GM13977 (cell line): ENCODE results near the gene SUGP2.

ENCODE experiments used
- DNase-seq: peaks from one replicate; pipeline ENCODE4 v3.0.0; 2012; ENCODE audit warnings: low spot score
- CTCF ChIP-seq: IDR thresholded peaks from 2 replicates; pipeline ENCODE4 v1.5.1; 2012; ENCODE audit warnings: mild to moderate bottlenecking, control low read depth; ENCODE audit not compliant: insufficient read depth; ENCODE audit errors: extremely low read depth, missing control alignments
- in situ Hi-C: fragments of 300-500 bp; cut with MboI; formaldehyde crosslinking; loops from one replicate; pipeline ENCODE4 v1.12.0; 2022; ENCODE audit warnings: low sequenced_read_pairs, low pct_unique_long_range_greater_than_20kb, mixed read lengths, inconsistent platforms; ENCODE audit not compliant: unreplicated experiment

Gene SUGP2

DNA sequence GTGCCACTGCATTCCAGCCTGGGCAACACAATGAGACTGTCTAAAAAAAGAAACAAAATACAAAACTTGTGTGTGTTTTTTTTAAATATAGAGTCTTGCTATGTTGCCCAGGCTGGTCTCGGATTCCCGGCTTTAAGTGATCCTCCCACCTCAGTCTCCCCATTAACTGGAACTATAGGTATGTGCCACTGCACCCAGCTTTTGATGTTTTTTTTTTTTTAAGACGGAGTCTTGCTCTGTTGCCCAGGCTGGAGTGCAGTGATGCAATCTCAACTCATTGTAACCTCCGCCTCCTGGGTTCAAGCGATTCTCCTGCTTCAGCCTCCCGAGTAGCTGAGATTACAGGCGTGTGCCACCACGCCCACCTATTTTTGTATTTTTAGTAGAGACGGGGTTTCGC, 37.0 kb downstream of the SUGP2 start:
- in situ Hi-C loops = no loop called here
- DNase-seq = no peak
- no peak for TF ChIP-seq CTCF

DNA sequence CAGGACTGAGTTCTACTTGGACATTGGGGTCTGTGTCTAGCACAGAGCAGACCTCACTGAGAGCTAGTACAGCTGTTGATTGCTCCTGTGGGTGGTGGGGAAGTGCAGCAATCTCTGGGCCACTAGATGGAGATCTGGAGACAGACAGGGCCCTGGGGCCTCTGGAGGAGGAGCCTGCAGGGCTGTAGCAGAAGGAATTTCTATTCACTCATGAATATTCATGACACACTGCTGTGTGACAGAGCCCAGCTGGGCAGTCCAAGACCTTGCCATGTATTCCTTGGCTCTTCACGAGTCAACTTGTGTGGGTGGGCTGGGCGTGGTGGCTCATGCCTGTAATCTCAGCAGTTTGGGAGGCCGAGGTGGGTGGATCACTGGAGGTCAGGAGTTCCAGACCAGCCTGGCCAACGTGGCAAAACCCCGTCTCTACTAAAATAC, 37.5 kb downstream of the SUGP2 start:
- TF ChIP-seq CTCF = peak; percentile 42
- in situ Hi-C loops = no loop called here
- peak; percentile 63 for DNase-seq

- no peak for TF ChIP-seq CTCF
- no peak for DNase-seq
- in situ Hi-C loops = no loop called here
Measured at GRCh38 chr19:18993115-18993514, 40.2 kb downstream of the SUGP2 start.

DNA sequence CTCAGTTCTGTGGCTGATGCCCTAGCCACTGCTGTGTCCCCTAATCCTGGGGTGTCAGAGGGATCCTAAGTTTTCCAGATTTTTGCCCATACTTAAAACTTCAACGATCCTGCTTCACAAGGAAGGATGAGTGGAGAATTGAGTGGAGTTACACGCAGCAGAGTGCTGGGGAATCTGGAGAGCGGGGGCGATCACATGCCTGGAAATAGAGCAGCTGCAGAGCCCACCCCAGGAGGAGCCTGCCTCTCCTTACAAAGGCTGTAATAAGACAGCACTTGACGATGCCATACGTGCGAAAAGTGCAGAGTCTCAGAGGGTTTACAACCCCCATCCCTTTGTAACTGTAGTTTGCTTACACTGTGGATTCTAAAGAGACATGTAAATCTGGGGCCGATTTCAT, 40.6 kb downstream of the SUGP2 start:
- in situ Hi-C loops = no loop called here
- no peak for TF ChIP-seq CTCF
- no peak for DNase-seq

DNA sequence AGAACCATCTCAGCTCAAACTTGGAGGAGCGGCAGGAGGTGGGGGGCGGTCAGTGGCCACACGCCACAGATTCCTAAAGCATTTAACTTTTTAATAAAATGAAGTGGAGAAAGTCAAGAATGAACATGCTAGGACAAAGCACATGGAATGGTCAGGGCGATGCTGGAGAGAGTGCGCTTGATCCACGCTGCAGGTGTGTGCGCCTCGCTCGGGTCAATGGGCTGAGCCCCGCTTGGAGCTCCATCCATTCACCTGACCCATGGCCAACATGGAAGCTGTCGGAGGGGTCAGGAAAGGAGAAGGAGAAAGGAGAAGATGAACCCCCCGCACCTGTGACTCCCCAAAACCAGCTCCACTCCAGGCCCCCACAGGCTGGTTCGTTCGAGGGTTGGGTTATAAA, 41.8 kb downstream of the SUGP2 start:
- in situ Hi-C loops = no loop called here
- no peak for TF ChIP-seq CTCF
- no peak for DNase-seq

DNA sequence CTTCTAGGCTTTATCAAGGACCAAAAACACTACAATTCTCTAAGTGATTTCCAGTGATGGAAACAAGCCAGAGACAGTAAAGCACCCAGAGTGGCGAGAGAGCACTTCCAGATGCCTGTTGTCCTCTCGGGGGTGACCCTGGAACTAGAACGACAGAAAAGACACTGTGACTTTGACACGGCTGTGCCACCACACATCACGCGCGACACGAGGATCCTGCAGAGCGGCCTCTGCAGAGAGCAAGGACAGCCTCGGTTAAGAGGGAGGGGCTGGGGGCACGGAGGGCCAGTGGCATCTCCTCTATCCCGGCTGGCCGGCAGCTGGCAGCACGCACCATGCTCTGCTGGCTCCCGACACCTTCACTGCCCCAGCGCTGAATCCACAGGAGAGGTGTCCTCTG, 42.3 kb downstream of the SUGP2 start:
- TF ChIP-seq CTCF = no peak
- no peak for DNase-seq
- in situ Hi-C loops = no loop called here

DNA sequence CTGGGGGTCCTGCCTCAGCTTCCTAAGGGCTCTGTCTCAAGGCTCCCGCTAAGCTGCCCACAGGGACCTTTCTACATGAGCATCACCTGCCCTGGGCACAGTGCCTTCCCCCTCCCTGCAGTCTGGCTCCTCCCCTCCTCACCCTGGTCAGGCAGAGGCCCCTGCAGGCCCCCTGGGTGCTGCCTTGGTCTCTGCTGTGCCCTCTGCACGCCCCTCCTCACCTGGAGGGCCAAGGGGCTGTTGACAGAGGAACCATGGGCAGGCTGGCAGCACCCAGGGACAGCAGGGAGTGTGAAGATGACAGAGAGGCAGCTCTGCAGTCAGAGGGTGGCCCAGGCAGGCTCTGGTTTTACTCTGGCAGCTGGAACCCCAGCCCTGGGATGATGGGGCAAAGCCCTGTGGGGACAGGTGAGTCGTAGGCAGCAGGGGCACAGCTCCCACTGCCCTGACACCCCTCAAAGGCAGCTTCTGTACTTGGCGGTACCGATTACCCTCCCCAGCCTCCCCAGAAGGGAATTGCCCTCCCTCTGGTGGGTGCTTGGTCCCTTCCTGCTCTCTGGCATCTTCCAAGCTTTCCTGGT, 43.1 kb downstream of the SUGP2 start:
- no peak for DNase-seq
- no peak for TF ChIP-seq CTCF
- in situ Hi-C loops = no loop called here
